ENCODE results near the gene EIF2A. TPM values are rescaled to one million over a fixed set of nuclear protein-coding genes. Genes with fewer than 3 reads are reported as not detected.
A peak's percentile ranks its signal among the peaks of the same experiment; 100 is the strongest.

EIF2A gene
- total RNA-seq, 1 experiment from 2014 or later, result 74.1 TPM

- Histone ChIP-seq H2BK120ac (ENCODE audit: low read depth, low read length, poor library complexity, severe bottlenecking) (no peak overlapping the region), H3K4me2 (ENCODE audit: insufficient read depth, insufficient read length, low read length) (peak overlapping the region; percentile 76), H2BK15ac (ENCODE audit: low read depth, low read length) (no peak overlapping the region), H2AFZ (ENCODE audit: low read length) (no peak overlapping the region), H4K8ac (replicated peaks; ENCODE audit: insufficient read length, low read depth, low read length) (no peak overlapping the region), H2BK12ac (ENCODE audit: insufficient read length, low read depth, low read length) (no peak overlapping the region), H3K9ac (ENCODE audit: extremely low read depth, insufficient read length, low read length) (no peak overlapping the region), H3K9me3 (ENCODE audit: control insufficient read depth, low read depth, low read length) (no peaks in the 10 kb centered on the region), H3K79me1 (ENCODE audit: insufficient read depth, low read depth, low read length, poor library complexity, severe bottlenecking) (no peaks in the 10 kb centered on the region), H3K23me2 (ENCODE audit: insufficient read length, low read depth, low read length, poor library complexity, severe bottlenecking) (no peaks in the 10 kb centered on the region), H2BK5ac (ENCODE audit: insufficient read length, low read length) (no peak overlapping the region), H3K79me2 (ENCODE audit: insufficient read depth, low read length) (peaks cover 16% of the 10 kb centered on the region; the same call in 1 of the 2 replicates), H4K91ac (ENCODE audit: insufficient read length, low read depth, low read length) (no peak overlapping the region), H3K14ac (ENCODE audit: insufficient read depth, low read length) (no peak overlapping the region), H4K5ac (ENCODE audit: insufficient read length, low read depth, low read length) (no peak overlapping the region), H2AK5ac (ENCODE audit: insufficient read length, low read length) (no peak overlapping the region), H2BK20ac (ENCODE audit: low read depth, low read length, poor library complexity, severe bottlenecking) (no peak overlapping the region), H3K4me1 (ENCODE audit: insufficient read depth, low read length) (no peaks in the 10 kb centered on the region), H3K18ac (ENCODE audit: insufficient read length, low read depth, low read length) (no peak overlapping the region), H3K4ac (ENCODE audit: low read depth, low read length) (no peak overlapping the region), H3K27me3 (ENCODE audit: insufficient read depth, low read length) (no peaks in the 10 kb centered on the region), H4K20me1 (ENCODE audit: control insufficient read depth, insufficient read depth, insufficient read length) (no peaks in the 10 kb centered on the region), H3K56ac (ENCODE audit: insufficient read length, low read depth, low read length) (no peak overlapping the region), H3K27ac (ENCODE audit: insufficient read length, low read depth, low read length) (no peak overlapping the region), H3K23ac (ENCODE audit: insufficient read length, low read depth, low read length) (no peak overlapping the region), H3T11ph (ENCODE audit: low read length) (no peak overlapping the region)
- Mint-ChIP-seq H3K4me1 (peaks cover 16 to 19% of the 10 kb centered on the region in 2 experiments), H3K4me3 (peak overlapping the region; percentile 84 to 97), H3K27ac (no peak overlapping the region; a peak in 1 of 7 replicates), H3K36me3 (ENCODE audit: insufficient read depth in 1 of 3, low read depth in 3 of 3) (peaks cover 4 to 27% (median 20%) of the 10 kb centered on the region in 3 experiments; a peak in 6 of 7 replicates), H3K27me3 (ENCODE audit: low read depth) (no peaks in the 10 kb centered on the region; the same call in 1 of the 2 replicates), H3K9me3 (no peaks in the 10 kb centered on the region; a peak in 1 of 5 replicates)
- WGBS (ENCODE audit: extremely low coverage, insufficient read length, low lambda C conversion rate), result no CpG with 5 or more reads among the region's 1 CpG
- TF ChIP-seq, protein P1, sequence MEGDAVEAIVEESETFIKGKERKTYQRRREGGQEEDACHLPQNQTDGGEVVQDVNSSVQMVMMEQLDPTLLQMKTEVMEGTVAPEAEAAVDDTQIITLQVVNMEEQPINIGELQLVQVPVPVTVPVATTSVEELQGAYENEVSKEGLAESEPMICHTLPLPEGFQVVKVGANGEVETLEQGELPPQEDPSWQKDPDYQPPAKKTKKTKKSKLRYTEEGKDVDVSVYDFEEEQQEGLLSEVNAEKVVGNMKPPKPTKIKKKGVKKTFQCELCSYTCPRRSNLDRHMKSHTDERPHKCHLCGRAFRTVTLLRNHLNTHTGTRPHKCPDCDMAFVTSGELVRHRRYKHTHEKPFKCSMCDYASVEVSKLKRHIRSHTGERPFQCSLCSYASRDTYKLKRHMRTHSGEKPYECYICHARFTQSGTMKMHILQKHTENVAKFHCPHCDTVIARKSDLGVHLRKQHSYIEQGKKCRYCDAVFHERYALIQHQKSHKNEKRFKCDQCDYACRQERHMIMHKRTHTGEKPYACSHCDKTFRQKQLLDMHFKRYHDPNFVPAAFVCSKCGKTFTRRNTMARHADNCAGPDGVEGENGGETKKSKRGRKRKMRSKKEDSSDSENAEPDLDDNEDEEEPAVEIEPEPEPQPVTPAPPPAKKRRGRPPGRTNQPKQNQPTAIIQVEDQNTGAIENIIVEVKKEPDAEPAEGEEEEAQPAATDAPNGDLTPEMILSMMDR (conservative IDR thresholded peaks at IDR 0.05), result no peak
- DNase-seq, result no peak
Observed at GRCh38 chr3:150544726-150545125, 1.9 kb upstream of the EIF2A start.

All from H9 (cell line).